Measurements from ENCODE around the gene R3HDM1. TPM values are rescaled to one million over a fixed set of nuclear protein-coding genes. Genes with fewer than 3 reads are reported as not detected.

Gene R3HDM1
- total and polyA plus RNA-seq, 2 donors (not counting 1 experiment from before 2014, with no cell fraction given) = 23.7 to 57.8 TPM

- no peak overlapping the region for H3K4me2 ChIP-seq (replicated peaks; ENCODE audit: low read depth, low read length, poor library complexity, severe bottlenecking)
- Mint-ChIP-seq H3K27ac (no peak overlapping the region), H3K4me3 (no peak overlapping the region), H3K27me3 (no peaks in the 10 kb centered on the region), H3K9me3 (ENCODE audit: insufficient read depth) (no peaks in the 10 kb centered on the region), H3K4me1 (no peaks in the 10 kb centered on the region)
- no peaks in the 10 kb centered on the region for H3K4me1 ChIP-seq (ENCODE audit: control insufficient read depth in 2 of 2, insufficient read depth in 2 of 2, low read length in 2 of 2)
- intact Hi-C loops (cut with micrococcal nuclease) = no loop called here
- no peaks in the 10 kb centered on the region for H3K27me3 ChIP-seq (replicated peaks in 1 of 4; ENCODE audit: control extremely low read depth in 1 of 4, control insufficient read depth in 3 of 4, insufficient read depth in 4 of 4, low read length in 3 of 4)
- DNase-seq (no peak), ATAC-seq (ENCODE audit: low read depth) (no peak)
- CTCF ChIA-PET = no interaction called here
- H3K9me3 ChIP-seq (ENCODE audit: control extremely low read depth in 1 of 3, control insufficient read depth in 2 of 3, insufficient read depth in 1 of 3, low read length in 2 of 3) = no peaks in the 10 kb centered on the region
- TF ChIP-seq EZH2 (IDR thresholded peaks at IDR 0.05; ENCODE audit: borderline replicate concordance, insufficient read depth, low read depth, low read length, poor library complexity, severe bottlenecking) (no peak), CTCF (IDR thresholded peaks at IDR 0.05) (no peak)
- POLR2A ChIA-PET = no interaction called here
- peaks cover 12 to 77% of the 10 kb centered on the region in 2 experiments for H3K36me3 ChIP-seq (replicated peaks in 1 of 2; ENCODE audit: control extremely low read depth in 1 of 2, control insufficient read depth in 1 of 2, extremely low read depth in 1 of 2, insufficient read depth in 2 of 2, low read length in 1 of 2)
- no peaks in the 10 kb centered on the region for H3K79me2 ChIP-seq (ENCODE audit: control insufficient read depth, insufficient read depth, low read length)
- no peak overlapping the region for H3K27ac ChIP-seq (ENCODE audit: low read length in 2 of 2)
- H4K20me1 ChIP-seq (ENCODE audit: control insufficient read depth, insufficient read depth, low read length, poor library complexity, severe bottlenecking) = no peaks in the 10 kb centered on the region
- H3K9ac ChIP-seq (ENCODE audit: low read length) = no peak overlapping the region
- no peak overlapping the region for H3K4me3 ChIP-seq (ENCODE audit: control extremely low read depth in 1 of 5, extremely low read depth in 1 of 5, insufficient read depth in 1 of 5, low read depth in 2 of 5, low read length in 4 of 5)
- H2AFZ ChIP-seq (ENCODE audit: insufficient read depth, low read depth, low read length, poor library complexity, severe bottlenecking) = no peak overlapping the region
These were observed 242.6 kb downstream of the R3HDM1 start for GRCh38 chr2:135773917-135774316.

Small RNA genes lying within 50 kb of the gene (small RNA-seq; reads per million reads assigned to genes)
- 1.7 reads per million for gene MIR128-1 (ENCODE audit: insufficient read length, low read depth, low replicate concordance)
- gene RNU6-512P (ENCODE audit: insufficient read length, low read depth, low replicate concordance) = not detected

Other genes with a start within 250 kb of the R3HDM1 start
- gene ZRANB3, start 266 bp upstream of the R3HDM1 start, total RNA-seq = 8.7 and 9.8 TPM in 2 replicates
- 2.4 TPM in 2 replicates for gene ZRANB3, start 266 bp upstream of the R3HDM1 start, polyA plus RNA-seq
- 112 and 113 TPM in 2 replicates for gene UBXN4, start 210.4 kb downstream of the R3HDM1 start, total RNA-seq
- 41.7 and 60.8 TPM in 2 replicates for gene UBXN4, start 210.4 kb downstream of the R3HDM1 start, polyA plus RNA-seq

All from B cell (primary cell).